Endometrial microvascular endothelial cells (primary cell): Measurements from ENCODE around the gene PLVAP. TPM values are rescaled to one million over a fixed set of nuclear protein-coding genes. Genes with fewer than 3 reads are reported as not detected.

Experiments
- in situ Hi-C: cut with HindIII; loops from 2 replicates; pipeline ENCODE4 v1.10.0; 2017; ENCODE audit warnings: low sequenced_read_pairs, low pct_unique_long_range_greater_than_20kb; ENCODE audit errors: inconsistent ontology term
- total RNA-seq: library from RNA; depleted of rRNA; stranded (reverse); fragments of >200 nt; gene quantifications from one replicate; pipeline ENCODE4 v1.2.3, GENCODE V29; 2015; ENCODE audit errors: inconsistent ontology term

Gene PLVAP
- 0.46 TPM for total RNA-seq

- in situ Hi-C loops, result no loop called here
Observed at GRCh38 chr19:17376935-17377600, at the start of gene PLVAP. Gene PLVAP, minus strand, starts transcription at chr19:17377342. Its CDS starts 54 bp downstream, at chr19:17377288.

GRCh38 chr19:17424743-17425365 is 47.7 kb upstream of the PLVAP start:
- in situ Hi-C loops, result loop anchor here (25.0 kb wide), 1 partner anchor 437 kb away; the partner anchor contains the start of genes RPL18A and SLC5A5

- in situ Hi-C loops, result no loop called here
Observed at GRCh38 chr19:17423429-17424208, 46.5 kb upstream of the PLVAP start.

- in situ Hi-C loops, result no loop called here
Observed at GRCh38 chr19:17421942-17422341, 44.8 kb upstream of the PLVAP start.

GRCh38 chr19:17420475-17420924 is 43.4 kb upstream of the PLVAP start:
- in situ Hi-C loops, result no loop called here

GRCh38 chr19:17419621-17420474 is 42.7 kb upstream of the PLVAP start, which contains the start of gene MVB12A:
Gene MVB12A, plus strand, starts transcription at chr19:17420047. Its CDS starts 89 bp downstream, at chr19:17420136.
- in situ Hi-C loops, result no loop called here

- in situ Hi-C loops, result no loop called here
Observed at GRCh38 chr19:17419154-17419620, 42.0 kb upstream of the PLVAP start.

- in situ Hi-C loops, result no loop called here
Observed at GRCh38 chr19:17418710-17419109, 41.6 kb upstream of the PLVAP start.

- in situ Hi-C loops, result no loop called here
Observed at GRCh38 chr19:17415121-17415520, 38.0 kb upstream of the PLVAP start.

- in situ Hi-C loops, result no loop called here
Observed at GRCh38 chr19:17414097-17414496, 37.0 kb upstream of the PLVAP start.

GRCh38 chr19:17411801-17412200 is 34.7 kb upstream of the PLVAP start:
- in situ Hi-C loops, result no loop called here

GRCh38 chr19:17409990-17410389 is 32.8 kb upstream of the PLVAP start:
- in situ Hi-C loops, result no loop called here

GRCh38 chr19:17406887-17407196 is 29.7 kb upstream of the PLVAP start:
- in situ Hi-C loops, result no loop called here

GRCh38 chr19:17406046-17406886 is 29.1 kb upstream of the PLVAP start:
- in situ Hi-C loops, result no loop called here

- in situ Hi-C loops, result no loop called here
Observed at GRCh38 chr19:17405250-17406045, 28.3 kb upstream of the PLVAP start, which contains the start of gene BST2. Gene BST2, minus strand, starts transcription at chr19:17405630. Its CDS starts 55 bp downstream, at chr19:17405575.

GRCh38 chr19:17404621-17405249 is 27.6 kb upstream of the PLVAP start:
- in situ Hi-C loops, result no loop called here

- in situ Hi-C loops, result no loop called here
Observed at GRCh38 chr19:17404015-17404414, 26.9 kb upstream of the PLVAP start.
